AG04450 (cell line): Measurements from ENCODE around the gene SAFB2. TPM values are rescaled to one million over a fixed set of nuclear protein-coding genes. Genes with fewer than 3 reads are reported as not detected.

ENCODE experiments used
- CTCF ChIA-PET: fragments of 300-600, 350-600 bp; formaldehyde crosslinking; extraction: SDS; loops from one replicate; lab custom pipeline; 2022; ENCODE audit warnings: antibody characterized with exemption, inconsistent platforms; lab: Charles Lee
- POLR2A ChIA-PET: fragments of 350-600 bp; formaldehyde crosslinking; extraction: SDS; loops from one replicate; lab custom pipeline; 2021; ENCODE audit warnings: antibody characterized with exemption, inconsistent platforms; lab: Yijun Ruan, JAX
- DNase-seq: peaks from one replicate; pipeline ENCODE4 v3.0.0-alpha.2; 2011; ENCODE audit warnings: low read depth, low spot score
- H3K27ac ChIP-seq: one replicate; pipeline ENCODE4 v1.5.1; 2012; ENCODE audit warnings: low read depth, low read length, control low read depth
- H3K27me3 ChIP-seq: one replicate; pipeline ENCODE4 v1.6.0; 2012; ENCODE audit warnings: low read length; ENCODE audit not compliant: control insufficient read depth, insufficient read depth
- H3K4me3 ChIP-seq: 2 replicates; pipeline ENCODE4 v1.5.1; 2011; ENCODE audit warnings: mild to moderate bottlenecking, low read depth, low read length, control low read depth
- H3K9me3 ChIP-seq: 2 replicates; pipeline ENCODE4 v1.5.1; 2012; ENCODE audit warnings: low read length; ENCODE audit not compliant: control insufficient read depth, insufficient read depth
- CTCF ChIP-seq: IDR thresholded peaks from 2 replicates; pipeline ENCODE4 v1.5.1; 2011; ENCODE audit warnings: low read depth, low read length, control low read depth, inconsistent platforms
- polyA plus RNA-seq: library from polyadenylated mRNA; depleted of rRNA; stranded (reverse); fragments of >200 nt; gene quantifications from 2 replicates; pipeline ENCODE4 v1.2.3, GENCODE V29; 2011

The SAFB2 gene
- polyA plus RNA-seq, 1 experiment, result 24.4 TPM

GRCh38 chr19:5563935-5564612 lies 58.5 kb downstream of the SAFB2 start:
- TF ChIP-seq CTCF, result no peak
- Histone ChIP-seq H3K27ac (no peak overlapping the region), H3K9me3 (peaks cover 18% of the 10 kb centered on the region), H3K27me3 (peaks cover 42% of the 10 kb centered on the region), H3K4me3 (no peak overlapping the region)
- DNase-seq, result no peak
- CTCF ChIA-PET, result no interaction called here
- POLR2A ChIA-PET, result no interaction called here

GRCh38 chr19:5563008-5563431 lies 59.6 kb downstream of the SAFB2 start:
- no peak overlapping the region for H3K27ac ChIP-seq
- no peak for DNase-seq
- POLR2A ChIA-PET, result no interaction called here
- peak; percentile 11; the same call in 1 of the 2 replicates for TF ChIP-seq CTCF
- H3K4me3 ChIP-seq, result no peak overlapping the region
- H3K27me3 ChIP-seq, result peaks cover 49% of the 10 kb centered on the region
- H3K9me3 ChIP-seq, result peaks cover 18% of the 10 kb centered on the region
- CTCF ChIA-PET, result no interaction called here

GRCh38 chr19:5562280-5562679 lies 60.3 kb downstream of the SAFB2 start:
- no peak for DNase-seq
- Histone ChIP-seq H3K27ac (no peak overlapping the region), H3K27me3 (peaks cover 52% of the 10 kb centered on the region), H3K9me3 (peaks cover 18% of the 10 kb centered on the region), H3K4me3 (no peak overlapping the region)
- ChIA-PET CTCF (no interaction called here), POLR2A (no interaction called here)
- no peak for TF ChIP-seq CTCF

GRCh38 chr19:5561559-5561958 lies 61.0 kb downstream of the SAFB2 start:
- Histone ChIP-seq H3K9me3 (peaks cover 18% of the 10 kb centered on the region), H3K27me3 (peaks cover 45% of the 10 kb centered on the region), H3K4me3 (no peak overlapping the region), H3K27ac (no peak overlapping the region)
- CTCF ChIA-PET, result no interaction called here
- DNase-seq, result no peak
- peak; percentile 47 for TF ChIP-seq CTCF
- POLR2A ChIA-PET, result no interaction called here

GRCh38 chr19:5560156-5560555 lies 62.4 kb downstream of the SAFB2 start:
- CTCF ChIA-PET, result no interaction called here
- POLR2A ChIA-PET, result no interaction called here
- Histone ChIP-seq H3K27me3 (peaks cover 39% of the 10 kb centered on the region), H3K4me3 (no peak overlapping the region), H3K27ac (no peak overlapping the region), H3K9me3 (peaks cover 18% of the 10 kb centered on the region)
- TF ChIP-seq CTCF, result no peak
- DNase-seq, result no peak
